Neural cell (in vitro differentiated cells): Measurements from ENCODE around the gene BTBD9. TPM values are rescaled to one million over a fixed set of nuclear protein-coding genes. Genes with fewer than 3 reads are reported as not detected.

Experiments used
- H2AFZ ChIP-seq: fragments of 200-600, 300-800 bp; sonication (generic), shearing (Covaris generic); 2 replicates; pipeline ENCODE4 v1.6.0; 2014; ENCODE audit warnings: low read depth, mild to moderate bottlenecking, antibody characterized with exemption, low read length, moderate library complexity
- H3F3A ChIP-seq: fragments of 200-600 bp; shearing (Covaris generic); 2 replicates; pipeline ENCODE4 v1.6.1; 2016; ENCODE audit warnings: mild to moderate bottlenecking, moderate library complexity, mixed read lengths, antibody characterized with exemption, low read length; ENCODE audit not compliant: insufficient read depth, poor library complexity, severe bottlenecking
- H3K27ac ChIP-seq: fragments of 200-600, 300-800 bp; sonication (generic), shearing (Covaris generic); 2 replicates; pipeline ENCODE4 v1.5.1; 2014; ENCODE audit warnings: mild to moderate bottlenecking, low read length, moderate library complexity
- H3K27me3 ChIP-seq: fragments of 300-800, 200-600 bp; sonication (generic), shearing (Covaris generic); 2 replicates; pipeline ENCODE4 v1.6.0; 2014; ENCODE audit warnings: mild to moderate bottlenecking, low read depth, low read length, moderate library complexity; ENCODE audit not compliant: insufficient read depth
- H3K36me3 ChIP-seq: fragments of 300-800, 200-600 bp; sonication (generic), shearing (Covaris generic); 2 replicates; pipeline ENCODE4 v1.5.1; 2014; ENCODE audit warnings: mild to moderate bottlenecking, antibody characterized with exemption, low read length, moderate library complexity; ENCODE audit not compliant: insufficient read depth
- H3K4me2 ChIP-seq: fragments of 300-800, 200-600 bp; sonication (generic), shearing (Covaris generic); 2 replicates; pipeline ENCODE4 v1.6.0; 2014; ENCODE audit warnings: mild to moderate bottlenecking, low read length
- H3K4me3 ChIP-seq: fragments of 300-800, 200-600 bp; sonication (generic), shearing (Covaris generic); 2 replicates; pipeline ENCODE4 v1.5.1; 2014; ENCODE audit warnings: mild to moderate bottlenecking, low read length, moderate library complexity
- H3K79me2 ChIP-seq: fragments of 200-600 bp; shearing (Covaris generic); replicated peaks from 2 replicates; pipeline ENCODE4 v1.6.0; 2014; ENCODE audit warnings: mild to moderate bottlenecking, low read length, moderate library complexity; ENCODE audit not compliant: insufficient read depth
- H3K9ac ChIP-seq: fragments of 300-800, 200-600 bp; sonication (generic), shearing (Covaris generic); 2 replicates; pipeline ENCODE4 v1.6.1; 2016; ENCODE audit warnings: mild to moderate bottlenecking, low read length, mixed read lengths
- H3K9me2 ChIP-seq: fragments of 200-600 bp; shearing (Covaris generic); 2 replicates; pipeline ENCODE4 v1.6.1; 2016; ENCODE audit warnings: mild to moderate bottlenecking, low read length, mixed read lengths; ENCODE audit not compliant: insufficient read depth
- H3K9me3 ChIP-seq: fragments of 200-600, 300-800 bp; sonication (generic), shearing (Covaris generic); 2 replicates; pipeline ENCODE4 v1.6.1; 2016; ENCODE audit warnings: mild to moderate bottlenecking, mixed run types, low read length, moderate library complexity, mixed read lengths
- H4K20me1 ChIP-seq: fragments of 200-600 bp; shearing (Covaris generic); 2 replicates; pipeline ENCODE4 v1.6.1; 2016; ENCODE audit warnings: mild to moderate bottlenecking, mixed run types; ENCODE audit not compliant: insufficient read depth
- EP300 ChIP-seq: fragments of 450-650 bp; conservative IDR thresholded peaks from 2 replicates; pipeline ENCODE4 v1.6.1; 2014; ENCODE audit warnings: antibody characterized with exemption, mild to moderate bottlenecking, moderate library complexity; ENCODE audit not compliant: poor library complexity, severe bottlenecking
- MXI1 ChIP-seq: fragments of 450-650 bp; conservative IDR thresholded peaks from 2 replicates; pipeline ENCODE4 v1.6.1; 2014; ENCODE audit warnings: antibody characterized with exemption, mild to moderate bottlenecking; ENCODE audit not compliant: poor library complexity, severe bottlenecking
- POLR2AphosphoS5 ChIP-seq: IDR thresholded peaks from 2 replicates; pipeline ENCODE4 v1.6.1; 2012
- RAD21 ChIP-seq: fragments of 450-650 bp; conservative IDR thresholded peaks from 2 replicates; pipeline ENCODE4 v1.6.1; 2014; ENCODE audit warnings: antibody characterized with exemption, mild to moderate bottlenecking, moderate library complexity
- SMC3 ChIP-seq: fragments of 450-650 bp; conservative IDR thresholded peaks from 2 replicates; pipeline ENCODE4 v1.6.1; 2014; ENCODE audit warnings: antibody characterized with exemption, mild to moderate bottlenecking, moderate library complexity; ENCODE audit not compliant: poor library complexity
- TAF1 ChIP-seq: IDR thresholded peaks from 2 replicates; pipeline ENCODE4 v1.6.1; 2012; ENCODE audit warnings: low read depth
- polyA plus RNA-seq: library from polyadenylated mRNA; depleted of rRNA; stranded (reverse); fragments of >200 nt; gene quantifications from 2 replicates; pipeline ENCODE4 v1.2.3, GENCODE V29; 2014
- TF ChIP-seq, protein P1 (sequence below): fragments of 450-650 bp; IDR thresholded peaks from 2 replicates; pipeline ENCODE4 v1.5.1; 2014; ENCODE audit warnings: antibody characterized with exemption, mild to moderate bottlenecking, moderate library complexity; ENCODE audit not compliant: poor library complexity, severe bottlenecking
- TF ChIP-seq, protein P2 (sequence below): IDR thresholded peaks from 2 replicates; pipeline ENCODE4 v1.6.1; 2012; ENCODE audit warnings: borderline replicate concordance

BTBD9 gene
- polyA plus RNA-seq, 1 donor from 2014 or later = 6.2 TPM

DNA sequence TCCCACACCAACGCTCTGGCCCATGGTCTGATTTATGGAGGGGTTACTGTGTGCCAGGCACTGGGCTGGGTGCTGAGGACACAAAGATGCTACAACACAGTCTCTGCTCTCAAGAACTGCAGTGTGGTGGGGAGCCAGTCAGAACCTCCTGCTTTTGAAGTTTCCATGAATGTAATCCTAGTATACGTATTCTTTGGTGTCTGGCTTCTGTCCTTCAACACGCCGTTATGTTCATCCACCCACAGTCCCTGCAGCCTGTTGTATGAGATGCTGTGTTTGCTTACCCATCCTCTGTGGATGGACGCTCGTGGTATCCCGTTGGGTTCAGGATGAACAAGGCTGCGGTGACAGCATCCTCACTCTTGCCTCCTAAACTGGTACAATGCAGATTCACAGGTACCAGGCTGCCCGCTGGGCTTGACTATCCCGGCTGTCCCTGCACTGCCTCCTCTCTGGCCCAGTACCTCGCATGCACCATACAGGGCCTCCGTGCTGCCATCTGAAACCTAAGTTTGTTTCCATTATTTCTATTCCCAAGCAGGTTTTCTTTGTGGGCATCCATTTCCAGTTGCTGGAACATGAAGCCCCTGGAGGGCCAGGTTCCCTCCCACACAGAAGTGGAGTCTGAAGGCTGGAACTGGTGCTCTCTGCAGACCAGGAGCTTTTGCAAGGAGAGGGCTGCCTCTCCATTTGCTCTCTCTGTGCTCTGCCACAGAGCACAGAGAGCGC is 455.7 kb downstream of the BTBD9 start:
- Histone ChIP-seq H3F3A (peaks cover 3% of the 10 kb centered on the region), H3K27me3 (no peaks in the 10 kb centered on the region), H3K36me3 (no peaks in the 10 kb centered on the region), H3K79me2 (no peaks in the 10 kb centered on the region), H2AFZ (no peak overlapping the region), H3K27ac (no peak overlapping the region), H3K9me3 (no peaks in the 10 kb centered on the region), H3K4me2 (no peak overlapping the region), H4K20me1 (no peaks in the 10 kb centered on the region), H3K9me2 (no peaks in the 10 kb centered on the region), H3K9ac (no peak overlapping the region), H3K4me3 (no peak overlapping the region)
- TF ChIP-seq SMC3 (no peak), TAF1 (no peak), MXI1 (no peak), RAD21 (no peak), POLR2AphosphoS5 (no peak), EP300 (no peak)
- TF ChIP-seq, protein P1, sequence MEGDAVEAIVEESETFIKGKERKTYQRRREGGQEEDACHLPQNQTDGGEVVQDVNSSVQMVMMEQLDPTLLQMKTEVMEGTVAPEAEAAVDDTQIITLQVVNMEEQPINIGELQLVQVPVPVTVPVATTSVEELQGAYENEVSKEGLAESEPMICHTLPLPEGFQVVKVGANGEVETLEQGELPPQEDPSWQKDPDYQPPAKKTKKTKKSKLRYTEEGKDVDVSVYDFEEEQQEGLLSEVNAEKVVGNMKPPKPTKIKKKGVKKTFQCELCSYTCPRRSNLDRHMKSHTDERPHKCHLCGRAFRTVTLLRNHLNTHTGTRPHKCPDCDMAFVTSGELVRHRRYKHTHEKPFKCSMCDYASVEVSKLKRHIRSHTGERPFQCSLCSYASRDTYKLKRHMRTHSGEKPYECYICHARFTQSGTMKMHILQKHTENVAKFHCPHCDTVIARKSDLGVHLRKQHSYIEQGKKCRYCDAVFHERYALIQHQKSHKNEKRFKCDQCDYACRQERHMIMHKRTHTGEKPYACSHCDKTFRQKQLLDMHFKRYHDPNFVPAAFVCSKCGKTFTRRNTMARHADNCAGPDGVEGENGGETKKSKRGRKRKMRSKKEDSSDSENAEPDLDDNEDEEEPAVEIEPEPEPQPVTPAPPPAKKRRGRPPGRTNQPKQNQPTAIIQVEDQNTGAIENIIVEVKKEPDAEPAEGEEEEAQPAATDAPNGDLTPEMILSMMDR = no peak
- TF ChIP-seq, protein P2, sequence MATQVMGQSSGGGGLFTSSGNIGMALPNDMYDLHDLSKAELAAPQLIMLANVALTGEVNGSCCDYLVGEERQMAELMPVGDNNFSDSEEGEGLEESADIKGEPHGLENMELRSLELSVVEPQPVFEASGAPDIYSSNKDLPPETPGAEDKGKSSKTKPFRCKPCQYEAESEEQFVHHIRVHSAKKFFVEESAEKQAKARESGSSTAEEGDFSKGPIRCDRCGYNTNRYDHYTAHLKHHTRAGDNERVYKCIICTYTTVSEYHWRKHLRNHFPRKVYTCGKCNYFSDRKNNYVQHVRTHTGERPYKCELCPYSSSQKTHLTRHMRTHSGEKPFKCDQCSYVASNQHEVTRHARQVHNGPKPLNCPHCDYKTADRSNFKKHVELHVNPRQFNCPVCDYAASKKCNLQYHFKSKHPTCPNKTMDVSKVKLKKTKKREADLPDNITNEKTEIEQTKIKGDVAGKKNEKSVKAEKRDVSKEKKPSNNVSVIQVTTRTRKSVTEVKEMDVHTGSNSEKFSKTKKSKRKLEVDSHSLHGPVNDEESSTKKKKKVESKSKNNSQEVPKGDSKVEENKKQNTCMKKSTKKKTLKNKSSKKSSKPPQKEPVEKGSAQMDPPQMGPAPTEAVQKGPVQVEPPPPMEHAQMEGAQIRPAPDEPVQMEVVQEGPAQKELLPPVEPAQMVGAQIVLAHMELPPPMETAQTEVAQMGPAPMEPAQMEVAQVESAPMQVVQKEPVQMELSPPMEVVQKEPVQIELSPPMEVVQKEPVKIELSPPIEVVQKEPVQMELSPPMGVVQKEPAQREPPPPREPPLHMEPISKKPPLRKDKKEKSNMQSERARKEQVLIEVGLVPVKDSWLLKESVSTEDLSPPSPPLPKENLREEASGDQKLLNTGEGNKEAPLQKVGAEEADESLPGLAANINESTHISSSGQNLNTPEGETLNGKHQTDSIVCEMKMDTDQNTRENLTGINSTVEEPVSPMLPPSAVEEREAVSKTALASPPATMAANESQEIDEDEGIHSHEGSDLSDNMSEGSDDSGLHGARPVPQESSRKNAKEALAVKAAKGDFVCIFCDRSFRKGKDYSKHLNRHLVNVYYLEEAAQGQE = no peak

DNA sequence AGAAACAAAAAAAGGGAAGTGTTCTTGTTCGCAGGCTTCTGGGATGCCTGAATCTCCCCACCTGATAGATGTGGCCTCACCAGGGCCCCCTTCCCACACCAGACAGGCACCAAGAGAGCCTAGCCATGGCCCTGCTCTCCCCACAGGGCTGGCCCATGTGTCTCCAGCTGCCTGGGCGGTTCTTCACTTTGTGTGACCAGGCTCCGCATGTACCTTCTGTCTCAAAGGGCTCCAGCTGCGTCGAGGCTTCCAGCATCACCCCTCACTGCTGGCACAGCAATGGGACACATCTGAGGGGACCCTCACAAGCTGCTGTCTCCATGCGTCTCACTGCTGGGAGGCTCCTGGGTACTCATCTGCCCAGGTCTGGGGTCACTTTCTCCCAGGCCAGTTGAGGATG is 457.3 kb downstream of the BTBD9 start:
- Histone ChIP-seq H3K27ac (no peak overlapping the region), H3K9me3 (no peaks in the 10 kb centered on the region), H3K79me2 (no peaks in the 10 kb centered on the region), H2AFZ (no peak overlapping the region), H3K9ac (no peak overlapping the region), H4K20me1 (no peaks in the 10 kb centered on the region), H3F3A (peaks cover 3% of the 10 kb centered on the region), H3K9me2 (no peaks in the 10 kb centered on the region), H3K4me3 (no peak overlapping the region), H3K4me2 (no peak overlapping the region), H3K36me3 (no peaks in the 10 kb centered on the region), H3K27me3 (no peaks in the 10 kb centered on the region)
- TF ChIP-seq TAF1 = no peak

DNA sequence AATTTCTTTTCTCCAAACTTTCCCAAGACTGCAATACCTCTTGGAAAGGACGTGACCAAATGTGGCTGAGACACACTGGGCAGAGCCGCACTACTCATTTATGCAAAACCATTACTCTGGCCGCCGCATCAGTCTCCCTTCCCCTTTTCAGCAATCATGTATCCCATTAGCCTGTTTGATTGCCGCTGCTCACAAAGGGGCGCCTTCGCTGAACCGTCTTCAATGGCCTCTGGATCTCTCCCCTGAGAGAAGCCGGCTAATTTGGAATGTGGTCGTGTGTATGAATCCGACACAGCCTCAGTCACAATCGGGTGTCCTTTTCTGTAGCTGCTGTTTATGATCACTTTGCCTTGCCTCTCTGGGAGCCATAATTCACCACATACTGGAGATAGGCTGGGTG is 459.1 kb downstream of the BTBD9 start:
- Histone ChIP-seq H3K36me3 (no peaks in the 10 kb centered on the region), H3K79me2 (no peaks in the 10 kb centered on the region), H3F3A (peaks cover 3% of the 10 kb centered on the region), H3K27me3 (no peaks in the 10 kb centered on the region), H2AFZ (no peak overlapping the region), H3K4me2 (no peak overlapping the region), H3K9me2 (no peaks in the 10 kb centered on the region), H3K27ac (no peak overlapping the region), H3K9ac (no peak overlapping the region), H4K20me1 (no peaks in the 10 kb centered on the region), H3K9me3 (no peaks in the 10 kb centered on the region), H3K4me3 (no peak overlapping the region)
- TF ChIP-seq RAD21 (no peak), MXI1 (no peak)
